BE2C (cell line): ENCODE data around the gene OR7A5.

Experiments used
- DNase-seq: peaks from one replicate; pipeline ENCODE4 v3.0.0-alpha.2; 2020
- H3K27me3 ChIP-seq: fragments of 250-450 bp; sonication (Bioruptor Pico); 2 replicates; pipeline ENCODE4 v1.5.1; 2020; ENCODE audit warnings: mild to moderate bottlenecking
- H3K36me3 ChIP-seq: fragments of 250-450 bp; sonication (Bioruptor Pico); 2 replicates; pipeline ENCODE4 v1.5.1; 2020; ENCODE audit warnings: mild to moderate bottlenecking
- H3K4me1 ChIP-seq: fragments of 250-450 bp; sonication (Bioruptor Pico); 2 replicates; pipeline ENCODE4 v1.5.1; 2020
- H3K4me3 ChIP-seq: 2 replicates; pipeline ENCODE4 v1.5.1; 2011; ENCODE audit warnings: low read depth, low read length
- H3K9me3 ChIP-seq: fragments of 250-450 bp; sonication (Bioruptor Pico); 2 replicates; pipeline ENCODE4 v1.5.1; 2020
- TF ChIP-seq, protein P1 (sequence below): IDR thresholded peaks from 2 replicates; pipeline ENCODE4 v1.5.1; 2012; ENCODE audit warnings: mild to moderate bottlenecking, low read depth, low read length

The OR7A5 gene

GRCh38 chr19:14840206-14840605 lies 5.2 kb upstream of the OR7A5 start:
- H3K4me1 ChIP-seq = no peaks in the 10 kb centered on the region
- DNase-seq = no peak
- no peaks in the 10 kb centered on the region for H3K9me3 ChIP-seq
- no peaks in the 10 kb centered on the region for H3K36me3 ChIP-seq
- H3K27me3 ChIP-seq = 0 out of 2 replicates have a peak, but pooled peaks cover 5% of the 10 kb centered on the region
- H3K4me3 ChIP-seq = no peak overlapping the region
- TF ChIP-seq, protein P1, sequence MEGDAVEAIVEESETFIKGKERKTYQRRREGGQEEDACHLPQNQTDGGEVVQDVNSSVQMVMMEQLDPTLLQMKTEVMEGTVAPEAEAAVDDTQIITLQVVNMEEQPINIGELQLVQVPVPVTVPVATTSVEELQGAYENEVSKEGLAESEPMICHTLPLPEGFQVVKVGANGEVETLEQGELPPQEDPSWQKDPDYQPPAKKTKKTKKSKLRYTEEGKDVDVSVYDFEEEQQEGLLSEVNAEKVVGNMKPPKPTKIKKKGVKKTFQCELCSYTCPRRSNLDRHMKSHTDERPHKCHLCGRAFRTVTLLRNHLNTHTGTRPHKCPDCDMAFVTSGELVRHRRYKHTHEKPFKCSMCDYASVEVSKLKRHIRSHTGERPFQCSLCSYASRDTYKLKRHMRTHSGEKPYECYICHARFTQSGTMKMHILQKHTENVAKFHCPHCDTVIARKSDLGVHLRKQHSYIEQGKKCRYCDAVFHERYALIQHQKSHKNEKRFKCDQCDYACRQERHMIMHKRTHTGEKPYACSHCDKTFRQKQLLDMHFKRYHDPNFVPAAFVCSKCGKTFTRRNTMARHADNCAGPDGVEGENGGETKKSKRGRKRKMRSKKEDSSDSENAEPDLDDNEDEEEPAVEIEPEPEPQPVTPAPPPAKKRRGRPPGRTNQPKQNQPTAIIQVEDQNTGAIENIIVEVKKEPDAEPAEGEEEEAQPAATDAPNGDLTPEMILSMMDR = no peak

DNA sequence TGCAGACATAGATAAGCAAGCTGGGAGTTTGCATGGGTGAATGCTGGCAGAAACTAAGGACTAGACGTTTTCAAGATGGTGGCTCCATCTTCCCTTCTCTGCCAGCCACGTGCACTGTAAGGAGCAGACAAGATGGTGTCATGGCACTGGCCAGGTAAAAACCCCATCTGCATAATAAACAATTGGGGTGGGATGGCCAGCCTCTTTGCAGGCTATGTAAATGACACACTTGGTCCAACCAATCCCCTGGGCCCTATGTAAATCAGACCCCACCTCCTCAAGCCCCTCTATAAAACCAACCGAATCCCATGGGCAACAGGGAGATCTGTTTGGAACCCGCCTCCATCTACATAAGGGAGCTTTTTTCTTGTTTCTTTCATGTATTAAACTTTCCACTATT lies 2.4 kb upstream of the OR7A5 start:
- H3K4me3 ChIP-seq = no peak overlapping the region
- H3K9me3 ChIP-seq = no peaks in the 10 kb centered on the region
- TF ChIP-seq, protein P1 = no peak
- no peaks in the 10 kb centered on the region for H3K4me1 ChIP-seq
- H3K36me3 ChIP-seq = no peaks in the 10 kb centered on the region
- DNase-seq = peak; percentile 5
- H3K27me3 ChIP-seq = peaks cover 4% of the 10 kb centered on the region; the same call in 1 of the 2 replicates

DNA sequence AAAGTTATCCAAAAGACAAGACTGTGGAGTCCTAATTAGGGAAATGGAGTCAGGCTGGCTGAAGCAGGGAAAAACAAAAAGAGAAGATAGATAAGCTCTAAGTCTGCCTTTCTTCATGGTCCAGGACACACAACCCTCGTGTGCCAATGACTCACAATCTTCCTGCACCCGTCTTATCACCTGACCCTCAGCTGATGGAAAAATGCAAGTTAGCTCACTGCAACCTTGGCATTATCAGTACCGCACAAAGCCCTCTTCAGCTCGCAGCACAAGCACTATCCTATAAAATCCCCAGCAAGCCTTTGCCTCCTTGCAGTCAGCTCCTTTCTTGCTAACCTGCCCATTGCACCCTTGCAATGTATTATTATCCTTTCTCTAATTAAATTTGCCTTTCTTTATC lies 4.3 kb downstream of the OR7A5 start:
- Histone ChIP-seq H3K36me3 (no peaks in the 10 kb centered on the region), H3K4me1 (no peaks in the 10 kb centered on the region), H3K27me3 (peaks cover 15% of the 10 kb centered on the region; the same call in 1 of the 2 replicates), H3K9me3 (no peaks in the 10 kb centered on the region), H3K4me3 (no peak overlapping the region)
- TF ChIP-seq, protein P1 = no peak
- no peak for DNase-seq

GRCh38 chr19:14826006-14826405 lies 9.0 kb downstream of the OR7A5 start:
- TF ChIP-seq, protein P1 = no peak
- no peak overlapping the region for H3K4me3 ChIP-seq
- no peak for DNase-seq
- H3K9me3 ChIP-seq = no peaks in the 10 kb centered on the region
- H3K27me3 ChIP-seq = peaks cover 11% of the 10 kb centered on the region; the same call in 1 of the 2 replicates
- no peaks in the 10 kb centered on the region for H3K4me1 ChIP-seq
- H3K36me3 ChIP-seq = no peaks in the 10 kb centered on the region

DNA sequence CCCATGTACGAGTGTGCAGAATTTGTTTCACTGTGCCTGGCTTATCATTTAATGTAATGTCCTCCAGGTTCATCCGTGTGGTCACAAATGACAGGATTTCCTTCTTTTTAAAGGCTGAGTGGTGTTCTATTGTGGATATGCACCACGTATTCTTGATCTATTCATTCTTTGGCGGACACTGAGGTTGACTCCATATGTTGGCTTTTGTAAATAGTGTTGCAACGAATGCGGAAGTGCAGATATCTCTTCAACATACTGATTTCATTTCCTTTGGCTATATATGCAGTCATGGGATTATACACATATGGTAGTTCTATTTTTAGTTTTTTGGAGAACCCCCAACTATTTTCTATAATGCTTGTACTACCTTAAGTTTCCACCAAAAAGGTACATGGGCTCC lies 13.0 kb downstream of the OR7A5 start:
- Histone ChIP-seq H3K4me1 (no peaks in the 10 kb centered on the region), H3K27me3 (no peaks in the 10 kb centered on the region), H3K9me3 (no peaks in the 10 kb centered on the region), H3K4me3 (no peak overlapping the region), H3K36me3 (no peaks in the 10 kb centered on the region)
- DNase-seq = no peak
- TF ChIP-seq, protein P1 = no peak

GRCh38 chr19:14818588-14818987 lies 16.4 kb downstream of the OR7A5 start:
- no peak for DNase-seq
- TF ChIP-seq, protein P1 = no peak
- Histone ChIP-seq H3K4me3 (no peak overlapping the region), H3K36me3 (no peaks in the 10 kb centered on the region), H3K27me3 (no peaks in the 10 kb centered on the region), H3K4me1 (no peaks in the 10 kb centered on the region), H3K9me3 (no peaks in the 10 kb centered on the region)
